CD4-positive, alpha-beta T cell treated with Interleukin-15 for 1 hour (primary cell): Measurements from ENCODE around the gene TFF3.

ENCODE experiments used
- DNase-seq: peaks from one replicate; pipeline ENCODE4 v3.0.0-alpha.2; 2020

Gene TFF3

GRCh38 chr21:42264245-42265195, 50.7 kb downstream of the TFF3 start:
- no peak for DNase-seq

GRCh38 chr21:42263591-42264131, 51.5 kb downstream of the TFF3 start:
- no peak for DNase-seq

GRCh38 chr21:42262831-42263231, 52.4 kb downstream of the TFF3 start:
- peak; percentile 46 for DNase-seq

- DNase-seq = no peak
These were observed 53.4 kb downstream of the TFF3 start for GRCh38 chr21:42261829-42262200.
